Heart left ventricle (tissue), 13 donors: ENCODE measurements around the gene ACTBL2.

ENCODE experiments used
- CTCF ChIP-seq, 12 donors: fragments of 200-600 bp; sonication (generic) in 4 of 12; IDR thresholded peaks; one replicate each; pipeline versions ENCODE4 v1.5.0 to v1.8.0; 2018 to 2022; ENCODE audit warnings: antibody characterized with exemption in 12 of 12, mild to moderate bottlenecking in 5 of 12
- POLR2A ChIP-seq, 2 donors: fragments of 450-650 bp; IDR thresholded peaks; one replicate each; pipeline ENCODE4 v1.6.1; 2017; ENCODE audit warnings: antibody characterized with exemption in 2 of 2, mild to moderate bottlenecking in 2 of 2, moderate library complexity in 2 of 2
- donor health status: ischemic (EF 13 %, LVEDD 7.1; RV severe dilation, severe dysfunction).
- donor health status: DM: no; HTN: yes; CAD: no.
- donor health status: DM: no; HTN: no; CAD: no.
- donor health status: ischemic (EF 25% LVEDD 6.9; RV normal size, moderate dysfunction).
- donor health status: ischemic (EF 25% LVEDD 5.7; RV mildly dilated, moderate dysfunction).
- donor health status: ischemic (EF 35%, LVEDD 5.7; RV mildly dilated, moderate dysfunction).
- donor health status: nonischemic (EF 11% LVEDD 7.7; RV severe dilation, severe dysfunction).
- donor health status: DM: yes; HTN: yes; CAD: no.
- donor health status: PGD.
- donor health status: ischemic (EF 29% LVEDD 5.4; RV normal size, mild dysfunction).
- donor health status: nonischemic (EF 23%, LVEDD 6.1; RV moderate dilation, normal function).

- no peak for TF ChIP-seq CTCF (IDR thresholded peaks at IDR 0.05)
- TF ChIP-seq POLR2A (IDR thresholded peaks at IDR 0.05): no peak
These were observed 27.7 kb downstream of the ACTBL2 start for GRCh38 chr5:57454896-57455295.
